ENCODE results near the gene PLAAT4.

DNA sequence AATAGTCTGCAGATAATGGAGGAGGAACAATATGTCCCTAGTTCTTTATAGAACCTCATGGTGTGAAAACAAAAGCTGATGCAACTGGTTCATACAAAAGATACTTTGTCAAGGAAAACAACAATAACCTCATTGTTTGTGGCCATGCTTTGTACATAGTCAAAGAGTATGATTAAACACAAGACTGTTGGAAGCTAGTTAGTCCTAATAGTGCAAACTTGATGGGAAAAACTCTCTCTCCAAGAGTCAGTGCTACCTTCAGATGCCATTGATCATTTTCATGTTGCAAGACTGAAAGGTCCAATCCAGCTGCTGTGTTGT is 46.7 kb downstream of the PLAAT4 start:
- no peak for TF ChIP-seq NBN (IDR thresholded peaks at IDR 0.05)
- no peak for TF ChIP-seq POLR2A (IDR thresholded peaks at IDR 0.05; ENCODE audit: low read depth, low read length)
- TF ChIP-seq, protein P1, sequence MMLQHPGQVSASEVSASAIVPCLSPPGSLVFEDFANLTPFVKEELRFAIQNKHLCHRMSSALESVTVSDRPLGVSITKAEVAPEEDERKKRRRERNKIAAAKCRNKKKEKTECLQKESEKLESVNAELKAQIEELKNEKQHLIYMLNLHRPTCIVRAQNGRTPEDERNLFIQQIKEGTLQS (IDR thresholded peaks at IDR 0.05; ENCODE audit: borderline replicate concordance, extremely low read depth, low read depth, low read length): no peak
- TF ChIP-seq SP1 (IDR thresholded peaks at IDR 0.05; ENCODE audit: low read depth, low read length): no peak
- TF ChIP-seq, protein P2, sequence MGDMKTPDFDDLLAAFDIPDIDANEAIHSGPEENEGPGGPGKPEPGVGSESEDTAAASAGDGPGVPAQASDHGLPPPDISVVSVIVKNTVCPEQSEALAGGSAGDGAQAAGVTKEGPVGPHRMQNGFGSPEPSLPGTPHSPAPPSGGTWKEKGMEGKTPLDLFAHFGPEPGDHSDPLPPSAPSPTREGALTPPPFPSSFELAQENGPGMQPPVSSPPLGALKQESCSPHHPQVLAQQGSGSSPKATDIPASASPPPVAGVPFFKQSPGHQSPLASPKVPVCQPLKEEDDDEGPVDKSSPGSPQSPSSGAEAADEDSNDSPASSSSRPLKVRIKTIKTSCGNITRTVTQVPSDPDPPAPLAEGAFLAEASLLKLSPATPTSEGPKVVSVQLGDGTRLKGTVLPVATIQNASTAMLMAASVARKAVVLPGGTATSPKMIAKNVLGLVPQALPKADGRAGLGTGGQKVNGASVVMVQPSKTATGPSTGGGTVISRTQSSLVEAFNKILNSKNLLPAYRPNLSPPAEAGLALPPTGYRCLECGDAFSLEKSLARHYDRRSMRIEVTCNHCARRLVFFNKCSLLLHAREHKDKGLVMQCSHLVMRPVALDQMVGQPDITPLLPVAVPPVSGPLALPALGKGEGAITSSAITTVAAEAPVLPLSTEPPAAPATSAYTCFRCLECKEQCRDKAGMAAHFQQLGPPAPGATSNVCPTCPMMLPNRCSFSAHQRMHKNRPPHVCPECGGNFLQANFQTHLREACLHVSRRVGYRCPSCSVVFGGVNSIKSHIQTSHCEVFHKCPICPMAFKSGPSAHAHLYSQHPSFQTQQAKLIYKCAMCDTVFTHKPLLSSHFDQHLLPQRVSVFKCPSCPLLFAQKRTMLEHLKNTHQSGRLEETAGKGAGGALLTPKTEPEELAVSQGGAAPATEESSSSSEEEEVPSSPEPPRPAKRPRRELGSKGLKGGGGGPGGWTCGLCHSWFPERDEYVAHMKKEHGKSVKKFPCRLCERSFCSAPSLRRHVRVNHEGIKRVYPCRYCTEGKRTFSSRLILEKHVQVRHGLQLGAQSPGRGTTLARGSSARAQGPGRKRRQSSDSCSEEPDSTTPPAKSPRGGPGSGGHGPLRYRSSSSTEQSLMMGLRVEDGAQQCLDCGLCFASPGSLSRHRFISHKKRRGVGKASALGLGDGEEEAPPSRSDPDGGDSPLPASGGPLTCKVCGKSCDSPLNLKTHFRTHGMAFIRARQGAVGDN (IDR thresholded peaks at IDR 0.05): no peak
- no peak for TF ChIP-seq TBL1XR1 (IDR thresholded peaks at IDR 0.05; ENCODE audit: low read depth, low read length)
- TF ChIP-seq CEBPB (IDR thresholded peaks at IDR 0.05; ENCODE audit: borderline replicate concordance in 1 of 2, low read depth in 2 of 2, low read length in 2 of 2): no peak
